Sciatic nerve (tissue), 2 donors: ENCODE measurements around the gene DYNLL1. TPM values are rescaled to one million over a fixed set of nuclear protein-coding genes. Genes with fewer than 3 reads are reported as not detected.
A peak's percentile ranks its signal among the peaks of the same experiment; 100 is the strongest.

Experiments used
- ATAC-seq: fragments of 200-7000 bp; cut with Tn5 transposase; one replicate; pipeline ENCODE4 v1.9.1; 2020; ENCODE audit warnings: mild to moderate bottlenecking, moderate library complexity
- DNase-seq: peaks from one replicate; pipeline ENCODE4 v3.0.0-alpha.2; 2020; ENCODE audit warnings: low spot score
- intact Hi-C: fragments of 100-400 bp; cut with DNase I; formaldehyde crosslinking; loops from one replicate; pipeline ENCODE4 v1.14.2; 2022
- total RNA-seq: library from RNA; stranded (reverse); fragmentation: NEBNext Ultra II Directional; extraction: Animal tissue kit (Norgen Biotek cat#: 25700); gene quantifications from one replicate; pipeline ENCODE4 v1.2.1, GENCODE V29; 2021
- donor health status: DM: no; HTN: no; CAD: no.
- donor health status: DM: no; HTN: no; CAD: no.

Gene DYNLL1
- total RNA-seq, 1 donor from 2014 or later: 431 TPM

DNA sequence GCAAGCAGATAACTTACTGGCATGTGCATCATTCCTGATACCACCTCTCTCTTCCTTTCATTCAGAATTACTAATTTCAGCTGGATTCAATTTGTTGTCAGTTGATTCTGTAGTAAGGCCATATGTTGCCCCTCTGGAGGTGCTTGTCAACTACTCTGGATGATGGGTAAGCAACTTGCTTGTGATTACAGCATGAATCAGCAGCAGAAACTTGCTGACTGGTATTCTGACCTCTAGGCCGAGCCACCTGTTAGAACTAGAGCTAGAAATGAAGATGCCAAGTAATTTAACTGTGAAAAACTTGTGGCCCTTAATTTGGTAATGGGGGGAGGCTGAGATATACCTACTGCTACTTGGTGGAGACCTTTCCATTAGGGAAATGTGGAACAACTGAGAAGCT lies 43.4 kb downstream of the DYNLL1 start:
- DNase-seq (no peak), ATAC-seq (no peak)
- intact Hi-C loops: no loop called here

- intact Hi-C loops: no loop called here
- peak; percentile 78 for ATAC-seq
- DNase-seq: no peak
These were observed 44.5 kb downstream of the DYNLL1 start for GRCh38 chr12:120540445-120540844.

DNA sequence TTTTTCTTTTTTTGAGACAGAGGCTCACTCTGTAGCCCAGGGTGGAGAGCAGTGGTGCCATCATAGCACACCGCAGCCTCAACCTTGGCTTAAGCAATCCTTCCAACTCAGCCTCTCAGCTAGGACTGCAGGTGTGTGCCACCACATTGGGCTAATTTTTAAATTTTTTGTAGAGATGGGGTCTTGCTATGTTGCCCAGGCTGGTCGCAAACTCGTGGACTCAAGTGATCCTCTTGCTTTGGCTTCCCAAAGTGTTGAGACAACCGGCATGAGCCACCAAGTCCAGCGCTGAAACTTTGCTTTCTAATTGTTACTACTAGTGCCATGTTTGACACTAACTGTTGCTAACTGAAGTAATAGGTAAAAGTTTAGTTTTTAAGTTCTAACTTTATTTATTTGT lies 46.3 kb downstream of the DYNLL1 start:
- intact Hi-C loops: no loop called here
- DNase-seq (no peak), ATAC-seq (no peak)

GRCh38 chr12:120544691-120545090 lies 48.8 kb downstream of the DYNLL1 start:
- ATAC-seq (no peak), DNase-seq (no peak)
- intact Hi-C loops: no loop called here

DNA sequence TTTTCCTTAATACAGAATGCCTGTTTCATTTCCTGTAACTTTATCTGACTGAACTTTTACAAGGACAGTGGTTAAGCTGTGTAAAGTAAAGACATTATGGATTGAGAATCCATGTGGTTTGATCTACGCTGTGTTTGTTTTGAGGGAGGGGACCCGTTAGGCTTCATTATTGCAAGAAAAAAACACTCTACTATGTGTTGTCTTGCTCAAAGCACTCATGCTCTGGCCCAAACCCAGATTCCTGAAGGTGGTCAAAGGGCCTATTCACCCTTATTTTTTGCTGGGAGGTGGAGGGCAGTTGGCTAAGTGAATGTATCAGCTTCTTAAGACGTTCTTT lies 50.1 kb downstream of the DYNLL1 start:
- intact Hi-C loops: no loop called here
- DNase-seq: no peak
- no peak for ATAC-seq

Other genes starting within 250 kb of the DYNLL1 start
- gene PXN, start 230.4 kb upstream of the DYNLL1 start, total RNA-seq: 183 TPM
- gene RNU4-2, start 204.2 kb upstream of the DYNLL1 start, total RNA-seq: 15,390 TPM
- gene RNU4-1, start 202.9 kb upstream of the DYNLL1 start, total RNA-seq: 1,748 TPM
- 0.76 TPM for gene SIRT4, start 193.8 kb upstream of the DYNLL1 start, total RNA-seq
- gene PLA2G1B, start 168.3 kb upstream of the DYNLL1 start, total RNA-seq: not detected
- gene MSI1, start 126.9 kb upstream of the DYNLL1 start, total RNA-seq: 2.2 TPM
- 165 TPM for gene COX6A1, start 58.0 kb upstream of the DYNLL1 start, total RNA-seq
- gene TRIAP1, start 49.7 kb upstream of the DYNLL1 start, total RNA-seq: 12.9 TPM
- 26.6 TPM for gene GATC, start 49.7 kb upstream of the DYNLL1 start, total RNA-seq
- gene SRSF9, start 26.4 kb upstream of the DYNLL1 start, total RNA-seq: 99.2 TPM
- gene COQ5, start 33.0 kb downstream of the DYNLL1 start, total RNA-seq: 26.4 TPM
- gene RNF10, start 38.2 kb downstream of the DYNLL1 start, total RNA-seq: 331 TPM
- 19.9 TPM for gene POP5, start 85.3 kb downstream of the DYNLL1 start, total RNA-seq
- gene CABP1, start 144.5 kb downstream of the DYNLL1 start, total RNA-seq: 2.3 TPM
- gene MLEC, start 191.0 kb downstream of the DYNLL1 start, total RNA-seq: 86.9 TPM
- 22.9 TPM for gene UNC119B, start 214.3 kb downstream of the DYNLL1 start, total RNA-seq
- 14.2 TPM for gene ACADS, start 229.7 kb downstream of the DYNLL1 start, total RNA-seq